ENCODE measurements around the gene LRPAP1.

GRCh38 chr4:3463556-3464348 is 68.5 kb downstream of the LRPAP1 start:
- TF ChIP-seq POLR2A (IDR thresholded peaks at IDR 0.05; ENCODE audit: low read depth, low read length), result no peak
- no peak for TF ChIP-seq PRDM15 (CRISPR knock-in tag; IDR thresholded peaks at IDR 0.05)
- no peak for TF ChIP-seq NR2F1 (conservative IDR thresholded peaks at IDR 0.05)
- TF ChIP-seq, protein P1, sequence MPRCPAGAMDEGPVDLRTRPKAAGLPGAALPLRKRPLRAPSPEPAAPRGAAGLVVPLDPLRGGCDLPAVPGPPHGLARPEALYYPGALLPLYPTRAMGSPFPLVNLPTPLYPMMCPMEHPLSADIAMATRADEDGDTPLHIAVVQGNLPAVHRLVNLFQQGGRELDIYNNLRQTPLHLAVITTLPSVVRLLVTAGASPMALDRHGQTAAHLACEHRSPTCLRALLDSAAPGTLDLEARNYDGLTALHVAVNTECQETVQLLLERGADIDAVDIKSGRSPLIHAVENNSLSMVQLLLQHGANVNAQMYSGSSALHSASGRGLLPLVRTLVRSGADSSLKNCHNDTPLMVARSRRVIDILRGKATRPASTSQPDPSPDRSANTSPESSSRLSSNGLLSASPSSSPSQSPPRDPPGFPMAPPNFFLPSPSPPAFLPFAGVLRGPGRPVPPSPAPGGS (IDR thresholded peaks at IDR 0.05; ENCODE audit: borderline replicate concordance, insufficient read depth, low read depth, low read length, poor library complexity, severe bottlenecking), result no peak
- no peak for TF ChIP-seq BCL11A (IDR thresholded peaks at IDR 0.05; ENCODE audit: low read depth, low read length)
- no peak for TF ChIP-seq BHLHE40 (IDR thresholded peaks at IDR 0.05; ENCODE audit: borderline replicate concordance in 1 of 2, low read depth in 2 of 2, low read length in 1 of 2)
- TF ChIP-seq POLR2AphosphoS5 (IDR thresholded peaks at IDR 0.05; ENCODE audit: low read length), result no peak
- TF ChIP-seq NRF1 (conservative IDR thresholded peaks at IDR 0.05; ENCODE audit: low read depth, low read length), result no peak

Data from GM12878 (cell line).